Muscle of arm (tissue), 12 donors: ENCODE data around the gene DLGAP4. TPM values are rescaled to one million over a fixed set of nuclear protein-coding genes. Genes with fewer than 3 reads are reported as not detected.
"Not testable (repeated sequence)": the region's sequence is repeated elsewhere in the genome, so short reads cannot be mapped to it uniquely, and the experiment has no call there.

Source experiments
- DNase-seq: peaks from one replicate; pipeline ENCODE4 v3.0.0-alpha.2; 2013
- polyA plus RNA-seq, 12 donors: library from polyadenylated mRNA; unstranded; fragments of 120-200 nt; gene quantifications; one replicate each; pipeline ENCODE4 v1.2.1, GENCODE V29; 2013; ENCODE audit not compliant: insufficient read length in 12 of 12

The DLGAP4 gene
- polyA plus RNA-seq, 12 donors, result 43.9 to 79.6 (median 48.3) TPM; not detected in 1

- no peak for DNase-seq
Measured at GRCh38 chr20:36377348-36378326, 71.5 kb downstream of the DLGAP4 start.

- no peak for DNase-seq
Measured at GRCh38 chr20:36378686-36379085, 72.5 kb downstream of the DLGAP4 start.

GRCh38 chr20:36379914-36380313 lies 73.8 kb downstream of the DLGAP4 start:
- not testable (repeated sequence) for DNase-seq

DNA sequence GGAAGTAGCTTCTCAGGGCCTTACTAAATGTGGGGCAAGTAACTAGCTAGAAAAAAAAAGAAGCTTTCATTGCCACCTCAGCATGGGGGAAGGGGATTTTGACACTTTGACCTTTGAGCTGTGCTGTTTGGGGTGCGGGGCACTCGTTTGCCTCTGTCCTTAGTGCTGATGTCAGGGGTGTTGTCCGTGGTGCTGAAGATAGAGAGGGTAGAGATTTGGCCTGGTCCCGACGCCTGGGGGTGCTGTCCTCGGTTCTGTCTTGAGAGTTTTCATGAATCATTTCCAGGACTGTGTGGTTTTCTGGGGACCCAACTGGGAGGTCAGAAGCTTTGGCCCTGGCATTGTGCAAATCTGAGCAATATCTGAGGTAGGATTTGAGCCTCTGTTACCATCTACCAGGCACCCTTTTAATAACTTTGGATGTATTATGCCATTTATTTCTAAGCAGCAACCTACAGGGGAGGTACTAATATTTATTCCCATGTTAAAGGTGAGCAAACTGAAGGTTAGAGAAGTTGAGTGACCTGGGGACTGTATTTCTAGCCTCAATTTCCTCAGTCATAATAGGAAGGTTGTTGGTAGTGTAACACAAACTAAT lies 78.0 kb downstream of the DLGAP4 start:
- DNase-seq, result peak; percentile 32

DNA sequence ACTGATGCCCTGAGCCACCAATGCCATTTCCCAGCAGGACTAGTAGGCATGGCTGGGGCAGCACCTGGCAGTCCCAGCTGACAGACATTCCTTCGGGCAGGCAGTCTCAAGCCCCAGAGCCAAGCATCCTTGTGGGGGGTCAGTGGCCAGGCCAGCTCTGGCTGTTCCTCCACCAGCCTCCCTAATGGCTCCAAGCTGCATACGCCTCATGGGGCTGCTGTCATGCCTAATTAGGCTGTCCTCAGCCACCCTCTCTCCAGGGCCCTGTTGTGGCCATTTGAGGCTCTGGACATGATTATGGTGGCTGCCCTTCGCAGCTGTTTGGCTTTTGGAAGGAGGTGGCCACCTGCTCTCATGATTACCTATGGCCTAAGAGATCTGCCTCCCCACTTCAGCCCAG lies 79.4 kb downstream of the DLGAP4 start:
- DNase-seq, result no peak

GRCh38 chr20:36386236-36386635 lies 80.1 kb downstream of the DLGAP4 start:
- no peak for DNase-seq

DNA sequence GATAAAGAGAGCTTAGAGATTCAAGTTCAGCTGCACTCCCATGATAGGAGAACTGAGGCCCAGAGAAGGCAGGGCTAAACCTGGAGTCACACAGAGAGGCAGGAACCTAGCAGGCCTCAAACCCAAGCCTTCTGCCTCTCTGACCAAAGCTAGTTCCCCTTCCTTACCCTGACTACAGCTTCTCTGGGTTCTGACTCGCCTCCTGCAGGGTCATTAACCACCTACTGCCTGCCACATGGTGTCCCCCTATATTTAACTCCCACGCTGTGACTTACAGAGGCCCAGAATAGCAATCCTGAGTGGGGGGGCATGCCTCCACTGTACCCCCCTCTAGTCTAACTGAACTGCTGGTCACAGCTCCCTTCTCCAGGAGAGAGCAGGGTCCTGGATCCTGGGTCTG lies 84.1 kb downstream of the DLGAP4 start:
- DNase-seq, result no peak

GRCh38 chr20:36390719-36391415 lies 84.7 kb downstream of the DLGAP4 start:
- no peak for DNase-seq

- no peak for DNase-seq
Measured at GRCh38 chr20:36391456-36391855, 85.3 kb downstream of the DLGAP4 start.

GRCh38 chr20:36391955-36392354 lies 85.8 kb downstream of the DLGAP4 start:
- no peak for DNase-seq

- no peak for DNase-seq
Measured at GRCh38 chr20:36392989-36393388, 86.8 kb downstream of the DLGAP4 start.

GRCh38 chr20:36394340-36394965 lies 88.3 kb downstream of the DLGAP4 start:
- no peak for DNase-seq

DNA sequence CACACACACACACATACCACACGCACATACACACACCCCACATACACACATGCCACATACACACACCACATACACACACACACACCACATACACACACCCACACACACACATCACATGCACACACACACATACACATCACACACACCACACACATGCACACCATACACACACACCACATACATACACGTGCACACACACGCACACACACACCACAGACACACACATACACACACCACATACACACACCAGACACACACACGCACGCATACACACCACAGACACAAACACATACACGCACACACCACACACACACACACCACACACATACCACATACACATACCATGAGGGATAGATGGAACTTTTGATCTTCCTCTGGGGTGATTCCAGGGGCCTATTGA lies 90.2 kb downstream of the DLGAP4 start:
- DNase-seq, result no peak

GRCh38 chr20:36396847-36397630 lies 90.9 kb downstream of the DLGAP4 start:
- DNase-seq, result no peak

DNA sequence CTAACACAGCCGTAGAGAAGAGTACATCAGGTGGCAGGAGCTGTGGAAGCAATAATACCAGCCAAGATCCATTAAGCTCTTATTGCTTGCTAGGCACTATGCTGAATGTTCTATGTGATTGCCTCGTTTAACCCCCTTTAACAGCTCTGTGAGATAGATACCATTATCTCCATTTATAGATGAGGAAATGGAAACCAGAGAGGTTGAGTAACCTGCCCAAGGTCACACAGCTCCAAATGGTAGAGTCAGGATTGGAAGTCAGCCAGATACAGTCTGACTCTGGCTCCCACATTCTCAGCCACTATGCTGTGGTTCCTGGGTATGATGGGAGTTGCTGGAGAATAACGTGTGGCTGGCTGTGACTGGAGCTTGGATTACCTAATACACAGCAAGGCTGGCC lies 92.4 kb downstream of the DLGAP4 start:
- DNase-seq, result no peak

GRCh38 chr20:36399147-36399968 lies 93.2 kb downstream of the DLGAP4 start:
- no peak for DNase-seq

GRCh38 chr20:36399969-36400545 lies 93.9 kb downstream of the DLGAP4 start:
- no peak for DNase-seq

DNA sequence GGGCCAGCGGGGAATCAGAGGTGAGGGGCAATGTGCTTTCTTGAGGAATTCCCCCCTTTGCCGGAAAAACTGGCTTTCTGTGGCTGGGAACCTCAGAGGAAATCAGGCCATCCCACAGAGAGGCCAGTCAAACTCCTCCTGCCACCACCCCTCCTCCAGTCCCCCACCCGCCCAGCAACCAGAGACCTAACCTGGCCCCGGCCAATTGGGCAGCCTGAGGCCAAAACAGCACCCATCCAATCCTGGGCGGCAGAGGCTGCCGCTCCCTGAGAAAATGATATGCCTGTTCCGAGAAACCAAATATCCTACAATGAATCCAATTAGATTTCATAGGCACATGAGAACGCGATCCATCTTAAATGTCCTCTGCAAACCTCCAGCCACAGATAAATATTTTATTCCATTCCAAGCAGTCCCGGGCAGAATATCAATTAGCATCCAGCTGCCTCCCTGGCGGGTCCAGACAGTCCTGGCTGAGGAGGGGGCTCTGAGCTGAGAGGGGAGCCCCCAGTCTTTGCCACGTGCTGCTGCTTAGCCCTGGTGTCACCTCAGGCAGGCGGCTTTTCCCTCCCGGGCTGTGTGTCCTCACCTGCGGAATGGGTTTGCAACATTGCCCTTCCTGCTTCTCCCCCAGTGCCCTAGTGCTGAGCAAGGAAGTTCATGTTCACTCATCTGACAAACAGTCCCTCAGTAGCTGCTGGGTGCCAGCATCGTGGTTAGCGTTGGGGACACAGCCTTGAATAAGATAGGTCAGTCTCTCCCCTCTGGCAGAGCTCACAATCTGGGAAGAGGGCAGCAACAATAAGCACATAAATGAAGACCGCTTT lies 95.0 kb downstream of the DLGAP4 start:
- DNase-seq, result no peak

GRCh38 chr20:36402708-36403107 lies 96.6 kb downstream of the DLGAP4 start:
- DNase-seq, result no peak
